Endothelial cell of umbilical vein (primary cell): ENCODE measurements around the gene RPL38. TPM values are rescaled to one million over a fixed set of nuclear protein-coding genes. Genes with fewer than 3 reads are reported as not detected.

Experiments used
- BruUV-seq: library from RNA; stranded (reverse); fragments of 400-500 nt; replicated peaks from 2 replicates; lab custom pipeline; 2021; lab: Mats Ljungman, UMichigan
- CTCF ChIA-PET: fragments of 300-600, 350-600 bp; sonication (Branson Sonifier 250); formaldehyde crosslinking; loops from one replicate; lab custom pipeline; 2021; ENCODE audit warnings: antibody characterized with exemption, inconsistent platforms; lab: Charles Lee
- POLR2A ChIA-PET: fragments of 300-600, 350-600 bp; sonication (Branson Sonifier 250); formaldehyde crosslinking; loops from one replicate; lab custom pipeline; 2021; ENCODE audit warnings: antibody characterized with exemption, inconsistent platforms; lab: Charles Lee
- DNase-seq: peaks from one replicate; pipeline ENCODE4 v3.0.0-alpha.2; 2011; ENCODE audit warnings: low read depth, low spot score
- FAIRE-seq: peaks from 2 replicates; lab custom pipeline; 2011; peaks lifted over from hg19 to GRCh38; lab: Jason Lieb, UNC
- H2AFZ ChIP-seq: 2 replicates; pipeline ENCODE4 v1.6.0; 2012; ENCODE audit warnings: low read depth, low read length, control low read depth, inconsistent platforms
- H3K27ac ChIP-seq: 2 replicates; pipeline ENCODE4 v1.5.1; 2011; ENCODE audit warnings: low read depth, mild to moderate bottlenecking, control low read depth, low read length, moderate library complexity; ENCODE audit not compliant: insufficient read depth
- H3K27me3 ChIP-seq, 2 experiments: 2 replicates each; pipeline versions ENCODE4 v1.6.0 to v1.6.1; 2011; ENCODE audit warnings: low read length in 2 of 2, mixed read lengths in 1 of 2; ENCODE audit not compliant: control insufficient read depth in 2 of 2, insufficient read depth in 2 of 2
- H3K36me3 ChIP-seq, 2 experiments: 2 replicates in 1 of 2; 3 replicates in 1 of 2; pipeline ENCODE4 v1.5.1; 2011; ENCODE audit warnings: low read length in 2 of 2, mild to moderate bottlenecking in 1 of 2, moderate library complexity in 1 of 2; ENCODE audit not compliant: control insufficient read depth in 2 of 2, insufficient read depth in 2 of 2; ENCODE audit errors: extremely low read depth in 1 of 2
- H3K4me1 ChIP-seq: 3 replicates; pipeline ENCODE4 v1.5.1; 2011; ENCODE audit warnings: mild to moderate bottlenecking, low read length; ENCODE audit not compliant: control insufficient read depth, insufficient read depth; ENCODE audit errors: extremely low read depth
- H3K4me2 ChIP-seq: 2 replicates; pipeline ENCODE4 v1.6.1; 2011; ENCODE audit warnings: low read length, control low read depth, mixed read lengths; ENCODE audit not compliant: insufficient read depth
- H3K4me3 ChIP-seq, 3 experiments: fragments of 200-600 bp in 1 of 3; sonication (generic), shearing (Covaris generic) in 1 of 3; replicated peaks in 1 of 3; 2 replicates each; pipeline ENCODE4 v1.5.1; 2011 to 2016; ENCODE audit warnings: control low read depth in 3 of 3, low read length in 3 of 3, mild to moderate bottlenecking in 2 of 3, inconsistent platforms in 1 of 3, low read depth in 1 of 3, moderate library complexity in 1 of 3; ENCODE audit not compliant: insufficient read depth in 1 of 3
- H3K79me2 ChIP-seq: 2 replicates; pipeline ENCODE4 v1.6.0; 2012; ENCODE audit warnings: low read length, inconsistent platforms; ENCODE audit not compliant: control insufficient read depth, insufficient read depth
- H3K9ac ChIP-seq: replicated peaks from 2 replicates; pipeline ENCODE3; 2011; ENCODE audit warnings: low read length, control low read depth; ENCODE audit not compliant: insufficient read depth; ENCODE audit errors: extremely low read depth
- H3K9me1 ChIP-seq: replicated peaks from 3 replicates; pipeline ENCODE4 v1.6.0; 2011; ENCODE audit warnings: mild to moderate bottlenecking, low read length; ENCODE audit not compliant: control insufficient read depth, insufficient read depth; ENCODE audit errors: extremely low read depth
- H3K9me3 ChIP-seq: replicated peaks from 2 replicates; pipeline ENCODE4 v1.5.1; 2012; ENCODE audit warnings: low read length, inconsistent platforms; ENCODE audit not compliant: control insufficient read depth, insufficient read depth
- H4K20me1 ChIP-seq: replicated peaks from 2 replicates; pipeline ENCODE3; 2011; ENCODE audit warnings: mild to moderate bottlenecking, low read length; ENCODE audit not compliant: control insufficient read depth, insufficient read depth; ENCODE audit errors: extremely low read depth
- EZH2 ChIP-seq: IDR thresholded peaks from 2 replicates; pipeline ENCODE4 v1.6.1; 2012; ENCODE audit warnings: borderline replicate concordance, low read depth, mild to moderate bottlenecking, moderate library complexity, low read length, inconsistent platforms; ENCODE audit not compliant: severe bottlenecking
- FOS ChIP-seq: IDR thresholded peaks from 2 replicates; pipeline ENCODE4 v1.6.1; 2011; ENCODE audit warnings: mild to moderate bottlenecking, low read length, moderate library complexity, borderline replicate concordance; ENCODE audit not compliant: insufficient read depth
- GATA2 ChIP-seq: IDR thresholded peaks from 2 replicates; pipeline ENCODE4 v1.7.0; 2011; ENCODE audit warnings: low read depth, mild to moderate bottlenecking, moderate library complexity, mixed read lengths, low read length; ENCODE audit not compliant: insufficient read length, insufficient read depth
- JUN ChIP-seq: IDR thresholded peaks from 2 replicates; pipeline ENCODE4 v1.6.1; 2011; ENCODE audit warnings: borderline replicate concordance, low read depth; ENCODE audit not compliant: insufficient read length, insufficient read depth
- MYC ChIP-seq: IDR thresholded peaks from one replicate; pipeline ENCODE4 v1.6.1; 2011; ENCODE audit warnings: mild to moderate bottlenecking, low read depth, low read length
- POLR2A ChIP-seq: IDR thresholded peaks from 2 replicates; pipeline ENCODE4 v1.6.1; 2012; ENCODE audit warnings: low read depth, mild to moderate bottlenecking, control low read depth, low read length
- POLR2AphosphoS5 ChIP-seq: IDR thresholded peaks from 2 replicates; pipeline ENCODE4 v1.6.1; 2012; ENCODE audit warnings: low read depth, mild to moderate bottlenecking, control low read depth, low read length, moderate library complexity; ENCODE audit not compliant: insufficient read depth
- dilution Hi-C: fragments of 300-500 bp; cut with MboI; formaldehyde crosslinking; loops from one replicate; pipeline ENCODE4 v1.15.0; 2019; ENCODE audit warnings: low sequenced_read_pairs; ENCODE audit not compliant: extremely low pct_ligation_motif_present
- intact Hi-C: fragments of 100-400 bp; cut with micrococcal nuclease; formaldehyde crosslinking; loops from one replicate; pipeline ENCODE4 v1.10.0; 2022
- polyA plus RNA-seq, 4 experiments: library from polyadenylated mRNA; depleted of rRNA in 3 of 4; stranded (reverse) in 3 of 4; unstranded in 1 of 4; fragments of >200 nt; gene quantifications; 2 replicates each; pipeline versions ENCODE4 v1.2.1 to v1.2.3, GENCODE V29; 2011 to 2012; ENCODE audit warnings: missing spikeins in 1 of 4
- total RNA-seq: library from RNA; stranded (reverse); gene quantifications from 2 replicates; pipeline ENCODE4 v1.2.3, GENCODE V29; 2021
- TF ChIP-seq, protein P1 (sequence below), 2 donors: IDR thresholded peaks; 1 replicate in 1 of 2; 2 replicates in 1 of 2; pipeline ENCODE4 v1.5.1; 2011; ENCODE audit warnings: low read length in 2 of 2, mild to moderate bottlenecking in 2 of 2, moderate library complexity in 2 of 2, control low read depth in 1 of 2, inconsistent platforms in 1 of 2, low read depth in 1 of 2; ENCODE audit not compliant: insufficient read depth in 1 of 2; ENCODE audit errors: extremely low read depth in 1 of 2
- TF ChIP-seq, protein P2 (sequence below): IDR thresholded peaks from 2 replicates; pipeline ENCODE4 v1.6.1; 2011; ENCODE audit not compliant: insufficient read depth, insufficient read length

The RPL38 gene
- total and polyA plus RNA-seq, 2 donors (not counting 3 experiments of a cell fraction or from before 2014, with no cell fraction given), result 256 to 1,006 TPM

DNA sequence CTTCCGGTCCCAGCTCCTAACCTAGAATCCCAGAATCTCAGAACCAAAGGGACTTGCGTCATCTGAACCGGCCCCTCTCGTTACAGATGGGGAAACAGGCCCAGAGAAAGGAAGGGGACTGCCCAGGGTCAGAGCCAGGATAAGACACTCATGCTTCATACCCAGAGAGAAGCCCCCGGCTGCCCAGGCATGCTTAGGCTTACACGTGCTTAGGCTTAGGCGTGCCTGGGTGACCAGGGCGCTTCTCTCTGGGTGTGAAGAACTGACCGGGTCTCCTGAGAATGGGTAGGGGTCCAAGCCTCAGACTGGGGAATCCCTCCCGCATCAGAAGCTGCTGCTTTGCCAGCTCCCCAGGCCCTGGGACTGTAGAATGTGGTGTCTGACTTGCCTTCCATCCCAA is 40.6 kb downstream of the RPL38 start:
- no peak overlapping the region for H3K4me3 ChIP-seq
- no TSS peak for BruUV-seq
- intact Hi-C loops, result no loop called here
- no peaks in the 10 kb centered on the region for H3K9me1 ChIP-seq
- no peak overlapping the region for H3K27ac ChIP-seq
- no peaks in the 10 kb centered on the region for H3K79me2 ChIP-seq
- FAIRE-seq (no peak), DNase-seq (no peak)
- ChIA-PET POLR2A (no interaction called here), CTCF (no interaction called here)
- no peak overlapping the region for H3K4me2 ChIP-seq
- H2AFZ ChIP-seq, result no peak overlapping the region
- TF ChIP-seq POLR2A (no peak), JUN (no peak), POLR2AphosphoS5 (no peak), GATA2 (no peak), MYC (no peak), FOS (no peak), EZH2 (no peak)
- TF ChIP-seq, protein P1, sequence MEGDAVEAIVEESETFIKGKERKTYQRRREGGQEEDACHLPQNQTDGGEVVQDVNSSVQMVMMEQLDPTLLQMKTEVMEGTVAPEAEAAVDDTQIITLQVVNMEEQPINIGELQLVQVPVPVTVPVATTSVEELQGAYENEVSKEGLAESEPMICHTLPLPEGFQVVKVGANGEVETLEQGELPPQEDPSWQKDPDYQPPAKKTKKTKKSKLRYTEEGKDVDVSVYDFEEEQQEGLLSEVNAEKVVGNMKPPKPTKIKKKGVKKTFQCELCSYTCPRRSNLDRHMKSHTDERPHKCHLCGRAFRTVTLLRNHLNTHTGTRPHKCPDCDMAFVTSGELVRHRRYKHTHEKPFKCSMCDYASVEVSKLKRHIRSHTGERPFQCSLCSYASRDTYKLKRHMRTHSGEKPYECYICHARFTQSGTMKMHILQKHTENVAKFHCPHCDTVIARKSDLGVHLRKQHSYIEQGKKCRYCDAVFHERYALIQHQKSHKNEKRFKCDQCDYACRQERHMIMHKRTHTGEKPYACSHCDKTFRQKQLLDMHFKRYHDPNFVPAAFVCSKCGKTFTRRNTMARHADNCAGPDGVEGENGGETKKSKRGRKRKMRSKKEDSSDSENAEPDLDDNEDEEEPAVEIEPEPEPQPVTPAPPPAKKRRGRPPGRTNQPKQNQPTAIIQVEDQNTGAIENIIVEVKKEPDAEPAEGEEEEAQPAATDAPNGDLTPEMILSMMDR (IDR thresholded peaks at IDR 0.05; ENCODE audit: extremely low read depth in 1 of 2, insufficient read depth in 1 of 2, low read depth in 1 of 2, low read length in 2 of 2), result no peak
- TF ChIP-seq, protein P2, sequence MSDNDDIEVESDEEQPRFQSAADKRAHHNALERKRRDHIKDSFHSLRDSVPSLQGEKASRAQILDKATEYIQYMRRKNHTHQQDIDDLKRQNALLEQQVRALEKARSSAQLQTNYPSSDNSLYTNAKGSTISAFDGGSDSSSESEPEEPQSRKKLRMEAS, result no peak
- no peak overlapping the region for H3K9ac ChIP-seq
- H3K36me3 ChIP-seq, result no peaks in the 10 kb centered on the region
- H4K20me1 ChIP-seq, result no peaks in the 10 kb centered on the region
- no peaks in the 10 kb centered on the region for H3K27me3 ChIP-seq
- H3K9me3 ChIP-seq, result no peaks in the 10 kb centered on the region
- dilution Hi-C loops, result no loop called here
- no peaks in the 10 kb centered on the region for H3K4me1 ChIP-seq
